Retinal pigment epithelial cell (primary cell): ENCODE measurements around the gene GLCE.
"Not testable (repeated sequence)": the region's sequence is repeated elsewhere in the genome, so short reads cannot be mapped to it uniquely, and the experiment has no call there.

Source experiments
- DNase-seq: peaks from one replicate; pipeline ENCODE4 v3.0.0-alpha.2; 2010; ENCODE audit warnings: low read depth
- H3K4me3 ChIP-seq: 2 replicates; pipeline ENCODE4 v1.5.1; 2011; ENCODE audit warnings: mild to moderate bottlenecking, low read length, control low read depth, moderate library complexity
- CTCF ChIP-seq: conservative IDR thresholded peaks from 2 replicates; pipeline ENCODE4 v1.5.1; 2011; ENCODE audit warnings: low read depth, low read length, control low read depth, inconsistent platforms

The GLCE gene

DNA sequence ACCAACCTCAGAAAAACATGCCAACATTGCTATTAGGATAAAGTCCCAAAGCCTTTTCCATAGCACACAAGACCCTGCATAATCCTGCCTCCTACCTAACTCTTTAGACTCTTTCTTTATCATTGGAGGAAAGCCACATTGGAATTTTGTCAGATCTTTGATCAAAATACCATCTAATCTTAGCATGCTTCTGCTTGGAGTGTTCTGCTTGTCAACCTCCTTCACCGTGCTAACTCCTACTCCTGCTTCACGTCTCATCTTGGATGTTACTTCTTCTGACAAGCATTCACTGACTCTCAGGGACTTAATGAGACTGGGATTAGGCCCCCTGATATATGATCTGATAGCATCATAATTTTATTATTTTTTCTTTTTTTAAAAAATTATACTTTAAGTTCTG is 7.4 kb upstream of the GLCE start:
- DNase-seq: no peak
- no peak overlapping the region for H3K4me3 ChIP-seq
- TF ChIP-seq CTCF: no peak

DNA sequence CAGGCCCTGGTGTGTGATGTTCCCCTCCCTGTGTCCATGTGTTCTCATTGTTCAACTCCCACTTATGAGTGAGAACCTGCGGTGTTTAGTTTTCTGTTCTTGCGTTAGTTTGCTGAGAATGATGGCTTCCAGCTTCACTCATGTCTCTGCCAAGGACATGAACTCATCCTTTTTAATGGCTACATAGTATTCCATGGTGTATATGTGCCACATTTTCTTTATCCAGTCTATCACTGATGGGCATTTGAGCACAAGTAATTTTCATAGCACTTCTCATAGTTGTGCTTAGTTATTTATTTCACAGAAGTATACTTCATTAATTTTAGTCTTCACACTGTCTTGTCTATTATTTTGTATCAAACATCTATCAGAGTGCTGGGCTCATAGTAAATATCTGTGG is 6.8 kb upstream of the GLCE start:
- H3K4me3 ChIP-seq, DNase-seq: not testable (repeated sequence)

DNA sequence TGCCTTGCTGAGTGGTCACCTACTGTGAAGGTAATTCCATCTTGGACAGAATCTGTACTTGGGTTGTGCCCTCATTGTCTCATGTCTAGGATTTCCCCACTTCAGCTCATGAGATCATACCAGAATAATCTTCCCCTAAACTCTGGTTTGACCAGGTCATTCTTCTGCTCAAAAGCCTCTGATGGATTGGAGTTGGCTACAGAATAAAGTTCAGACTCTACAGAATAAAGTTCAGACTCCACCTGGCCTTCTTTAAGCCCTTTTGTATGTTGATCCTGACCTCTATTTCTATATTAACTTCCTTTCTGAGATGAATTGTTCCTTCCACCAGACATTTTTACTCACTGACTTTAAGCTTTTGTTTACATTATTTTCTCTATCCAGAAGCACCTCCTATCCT is 6.4 kb upstream of the GLCE start:
- no peak overlapping the region for H3K4me3 ChIP-seq
- DNase-seq: no peak
- TF ChIP-seq CTCF: no peak

DNA sequence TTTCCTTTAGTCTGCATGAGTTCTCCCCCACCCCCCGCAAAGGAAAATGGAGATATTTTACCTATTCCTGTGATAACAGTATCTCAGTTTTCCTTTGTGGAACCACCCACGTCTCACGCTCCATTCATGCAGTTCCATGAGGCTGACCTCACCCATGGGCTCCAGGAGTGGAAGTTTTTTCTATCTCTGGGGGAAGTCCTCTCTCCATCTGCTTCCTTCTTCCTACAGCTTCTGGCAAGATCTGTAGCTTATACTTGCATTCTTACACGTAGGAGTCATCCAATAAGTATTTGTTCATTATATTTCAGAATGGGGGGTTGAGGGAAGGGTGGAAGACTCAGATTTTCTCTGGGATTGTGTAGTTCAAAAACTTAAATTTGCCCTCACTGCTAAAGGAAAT is 5.8 kb upstream of the GLCE start:
- H3K4me3 ChIP-seq: no peak overlapping the region
- DNase-seq: peak; percentile 20
- no peak for TF ChIP-seq CTCF

- DNase-seq: no peak
- no peak overlapping the region for H3K4me3 ChIP-seq
- TF ChIP-seq CTCF: no peak
These were observed 3.6 kb upstream of the GLCE start for GRCh38 chr15:69156736-69157381.

GRCh38 chr15:69158201-69158842 is 2.1 kb upstream of the GLCE start:
- H3K4me3 ChIP-seq: no peak overlapping the region
- TF ChIP-seq CTCF: no peak
- no peak for DNase-seq

DNA sequence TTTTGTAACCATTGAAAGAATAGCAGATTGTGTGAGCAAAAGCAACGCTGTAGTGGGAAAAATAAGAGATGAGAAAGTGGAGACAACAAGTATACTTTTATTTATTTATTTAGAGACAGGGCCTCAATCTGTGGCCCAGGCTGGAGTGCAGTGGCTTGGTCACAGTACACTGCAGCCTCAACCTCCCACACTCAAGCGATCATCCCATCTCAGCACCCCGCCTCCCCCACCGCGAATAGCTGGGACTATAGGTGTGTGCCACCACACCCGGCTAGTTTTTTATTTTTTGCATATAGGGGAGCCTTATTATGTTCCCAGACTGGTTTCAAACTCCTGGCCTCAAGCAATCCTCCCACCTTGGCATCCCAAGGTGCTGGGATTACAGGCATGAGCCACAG is 1.6 kb upstream of the GLCE start:
- no peak for DNase-seq
- no peak overlapping the region for H3K4me3 ChIP-seq
- TF ChIP-seq CTCF: no peak
